Nucleus accumbens (tissue), 56 donors: ENCODE data around the gene FLNB.

Experiments used
- DNase-seq, 56 donors: peaks; one replicate each; lab custom pipeline; 2025; lab: John Stamatoyannopoulos, UW

Gene FLNB

GRCh38 chr3:58154626-58155449 lies 146.6 kb downstream of the FLNB start:
- peak in 20 of 56 donors; percentile 5 to 55 (median 18) for DNase-seq

- DNase-seq = no peak
Measured at GRCh38 chr3:58155838-58156237, 147.6 kb downstream of the FLNB start.

GRCh38 chr3:58157700-58158099 lies 149.5 kb downstream of the FLNB start:
- DNase-seq = no peak

- no peak for DNase-seq
Measured at GRCh38 chr3:58158442-58159153, 150.4 kb downstream of the FLNB start.

- no peak for DNase-seq
Measured at GRCh38 chr3:58160399-58160798, 152.2 kb downstream of the FLNB start.

GRCh38 chr3:58161435-58162398 lies 153.5 kb downstream of the FLNB start:
- DNase-seq = peak in 1 of 56 donors; percentile 27

GRCh38 chr3:58163234-58163633 lies 155.0 kb downstream of the FLNB start:
- no peak for DNase-seq

GRCh38 chr3:58164199-58164879 lies 156.1 kb downstream of the FLNB start:
- DNase-seq = peak in 15 of 56 donors; percentile 5 to 72 (median 12)

- DNase-seq = no peak
Measured at GRCh38 chr3:58164906-58165821, 156.9 kb downstream of the FLNB start.

GRCh38 chr3:58167431-58168351 lies 159.5 kb downstream of the FLNB start:
- DNase-seq = peak in 44 of 56 donors; percentile 5 to 77 (median 33)

- no peak for DNase-seq
Measured at GRCh38 chr3:58168498-58168897, 160.3 kb downstream of the FLNB start.

- DNase-seq = no peak
Measured at GRCh38 chr3:58169371-58169770, 161.1 kb downstream of the FLNB start.

GRCh38 chr3:58170376-58170775 lies 162.2 kb downstream of the FLNB start:
- no peak for DNase-seq

- DNase-seq = no peak
Measured at GRCh38 chr3:58171126-58171525, 162.9 kb downstream of the FLNB start.

GRCh38 chr3:58173029-58173668 lies 164.9 kb downstream of the FLNB start:
- no peak for DNase-seq

GRCh38 chr3:58173669-58174398 lies 165.6 kb downstream of the FLNB start:
- DNase-seq = peak in 11 of 56 donors; percentile 2 to 59 (median 11)

GRCh38 chr3:58175187-58175436 lies 166.9 kb downstream of the FLNB start:
- no peak for DNase-seq
